ENCODE measurements around the gene ITGB3BP.

The ITGB3BP gene

DNA sequence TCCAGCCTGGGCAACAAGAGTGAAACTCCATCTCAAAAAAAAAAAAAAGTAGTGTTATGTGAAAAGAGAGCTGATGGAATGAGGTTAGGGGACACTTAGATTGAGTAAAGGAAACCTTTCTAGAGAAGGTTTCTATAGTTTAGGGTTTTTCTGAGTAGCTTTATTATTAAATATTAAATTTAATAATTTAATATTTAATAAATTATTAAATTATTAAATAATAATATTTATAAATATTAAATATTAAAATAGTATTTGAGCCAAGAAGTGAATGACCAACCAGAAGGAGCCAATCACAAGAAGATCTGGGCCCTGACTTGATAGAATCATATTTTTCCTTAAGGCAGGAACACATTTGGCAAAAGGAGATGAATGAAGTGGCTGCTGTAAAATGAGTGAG, 104.9 kb downstream of the ITGB3BP start:
- no peak for DNase-seq (ENCODE audit: low read depth in 2 of 2)

DNA sequence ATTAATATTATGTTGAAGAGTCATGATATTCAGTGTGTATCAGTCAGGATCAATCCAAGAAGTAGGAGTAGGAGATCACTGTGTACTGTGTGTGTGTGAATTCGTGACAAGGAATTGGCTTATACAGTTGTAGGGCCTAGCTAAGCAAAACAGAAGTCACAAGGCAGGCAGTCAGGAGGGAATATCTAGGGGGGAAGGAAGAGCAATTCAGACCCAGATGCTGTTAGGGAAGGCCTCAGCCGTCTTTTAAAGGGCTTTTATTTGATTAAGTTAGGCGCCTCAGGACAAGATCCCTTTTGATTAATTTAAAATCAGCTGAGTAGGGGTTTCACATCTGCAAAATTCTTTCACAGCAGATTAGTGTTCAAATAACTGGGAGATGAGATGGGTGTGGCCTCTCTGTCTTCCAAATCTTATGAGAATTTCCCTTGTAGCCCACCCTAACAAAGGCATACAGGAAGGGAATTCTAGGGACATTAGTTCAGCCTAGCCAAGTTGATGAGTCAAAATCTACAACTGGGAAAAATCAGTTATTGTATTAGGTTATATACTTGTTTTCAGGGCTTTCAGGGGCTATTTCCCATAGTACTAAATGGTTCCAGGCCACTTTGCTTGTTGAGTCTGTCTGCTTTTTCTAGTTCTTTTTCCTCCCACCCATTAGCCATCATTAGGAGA, 108.2 kb downstream of the ITGB3BP start:
- DNase-seq (ENCODE audit: low read depth in 2 of 2), result no peak

DNA sequence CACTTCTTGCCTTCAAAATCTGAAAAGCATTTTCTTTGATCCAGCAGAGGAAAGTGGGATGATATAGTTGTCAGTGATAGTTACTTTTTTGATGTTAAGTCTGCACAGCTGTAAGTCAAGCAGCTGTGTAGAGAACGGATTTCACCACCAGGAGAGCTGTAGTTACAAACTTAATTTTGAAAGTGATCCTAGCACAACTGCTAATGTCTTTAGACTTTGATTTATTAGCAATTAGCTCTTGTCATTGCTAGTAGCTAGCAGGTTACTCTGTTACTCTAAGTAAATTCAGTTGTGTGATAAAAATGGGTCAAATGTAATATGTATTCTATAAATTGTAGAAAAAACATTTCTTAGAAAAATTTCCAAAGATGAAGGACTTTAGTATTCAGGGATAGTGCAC, 109.6 kb downstream of the ITGB3BP start:
- DNase-seq (ENCODE audit: low read depth in 2 of 2), result no peak

DNA sequence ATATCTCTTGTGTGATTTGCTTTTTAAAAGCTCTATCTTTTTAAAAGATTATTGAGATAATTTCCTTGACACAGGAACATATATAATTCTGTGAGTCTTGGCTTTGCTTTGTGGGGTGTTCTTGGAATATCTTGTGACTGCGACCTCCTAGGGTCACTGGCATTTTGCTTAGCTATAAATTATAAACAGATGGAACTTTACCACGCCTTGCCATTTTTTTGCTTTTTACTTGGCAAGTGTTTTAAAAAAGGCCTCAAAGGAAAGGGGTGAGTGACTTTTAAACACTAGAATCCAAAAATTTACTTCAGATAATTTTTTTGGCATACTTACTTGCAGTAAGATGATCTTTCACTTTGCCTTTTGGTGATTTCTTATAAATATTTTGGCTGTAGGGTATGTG, 112.0 kb downstream of the ITGB3BP start:
- DNase-seq (ENCODE audit: low read depth in 2 of 2), result no peak

DNA sequence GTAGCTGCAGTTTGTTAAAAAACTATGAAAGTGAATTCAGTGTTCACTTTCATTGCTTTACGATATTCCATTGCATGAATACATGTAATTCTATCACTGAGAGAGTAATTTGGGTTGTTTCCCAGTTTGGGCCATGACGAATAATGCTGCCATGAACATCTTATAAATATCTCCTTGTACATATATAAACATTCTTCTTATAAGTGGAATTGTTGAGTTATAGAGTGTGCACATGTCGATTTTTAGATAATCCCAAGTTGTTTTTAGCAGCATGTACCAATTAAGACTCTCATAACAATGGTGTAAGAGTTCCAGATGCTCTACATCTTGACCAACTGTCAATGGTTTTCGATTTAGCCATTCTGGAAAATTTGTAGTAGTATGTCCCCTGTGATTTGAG, 114.7 kb downstream of the ITGB3BP start:
- no peak for DNase-seq (ENCODE audit: low read depth in 2 of 2)

DNA sequence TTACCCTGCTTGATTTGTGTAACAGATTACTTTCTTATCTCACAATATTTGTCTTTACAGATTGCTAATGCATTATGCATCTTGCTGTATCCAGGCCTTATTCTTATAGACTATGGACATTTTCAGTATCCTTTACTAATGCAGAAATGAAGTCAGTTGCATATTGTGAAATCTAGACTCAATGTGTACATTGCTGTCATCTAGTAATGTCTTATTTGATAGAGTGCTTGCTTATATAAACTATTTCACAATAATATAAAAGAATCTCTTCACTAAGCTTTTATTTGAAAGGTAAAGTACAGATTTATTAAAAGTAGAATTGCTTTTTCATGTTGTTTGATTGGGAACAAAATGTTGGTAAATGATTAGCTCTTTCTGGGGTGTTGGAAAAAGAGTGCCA, 116.0 kb downstream of the ITGB3BP start:
- DNase-seq (ENCODE audit: low read depth in 2 of 2), result no peak

DNA sequence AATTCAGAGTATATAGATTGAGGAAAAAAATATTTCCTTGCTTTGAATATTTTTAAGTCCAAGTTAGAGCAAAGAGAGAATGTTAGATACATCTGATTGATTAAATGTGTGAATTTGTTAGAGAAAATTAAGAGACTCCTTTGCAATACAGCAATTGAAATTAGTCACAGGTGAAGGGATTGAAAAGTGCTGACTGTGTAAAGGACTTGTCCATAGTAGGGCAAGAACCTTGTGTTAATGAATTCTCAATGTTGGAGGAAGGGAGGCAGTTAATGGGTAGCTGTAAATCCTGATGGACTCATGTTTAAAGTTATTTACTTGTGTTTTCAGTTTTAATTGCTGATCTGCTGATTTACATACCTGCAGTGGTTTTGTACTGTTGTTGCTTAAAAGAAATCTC, 117.0 kb downstream of the ITGB3BP start:
- DNase-seq (ENCODE audit: low read depth in 2 of 2), result no peak

DNA sequence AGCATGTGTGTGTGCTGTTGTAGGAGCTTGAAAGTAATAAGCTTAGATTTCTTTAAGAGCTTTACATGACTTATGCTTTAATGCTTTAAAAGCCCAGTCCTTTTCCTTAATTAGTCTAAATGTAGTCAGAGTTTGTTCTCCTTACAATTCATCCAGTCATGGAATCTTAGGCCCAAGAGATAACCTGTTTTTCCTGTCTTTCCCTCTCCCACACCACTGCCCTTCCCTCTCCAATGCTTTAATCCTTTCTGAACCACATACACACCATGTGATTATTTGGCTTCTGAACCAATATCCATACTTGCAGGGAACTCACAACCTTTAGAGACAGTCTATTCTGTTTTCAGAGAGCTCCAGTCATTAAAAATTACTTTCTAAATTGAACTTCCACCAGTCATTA, 118.0 kb downstream of the ITGB3BP start:
- no peak for DNase-seq (ENCODE audit: low read depth in 2 of 2)

DNA sequence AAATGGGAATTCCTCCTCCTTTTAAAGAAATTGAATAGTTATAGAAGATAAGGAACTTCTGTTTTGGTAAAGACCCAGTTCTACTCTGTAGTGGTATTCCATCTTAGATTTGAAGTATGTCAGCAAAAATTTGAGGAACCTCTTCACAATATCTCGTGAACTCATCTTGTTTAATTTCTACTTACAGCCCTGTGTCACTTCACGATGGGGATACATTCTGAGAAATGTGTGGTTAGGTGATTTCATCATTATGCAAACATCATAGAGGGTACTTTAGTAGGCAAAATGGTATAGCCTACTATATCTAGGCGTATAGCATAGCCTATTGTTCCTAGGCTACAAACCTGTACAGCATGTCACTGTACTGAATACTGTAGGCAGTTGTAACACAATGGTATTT, 119.6 kb downstream of the ITGB3BP start:
- DNase-seq (ENCODE audit: low read depth in 2 of 2), result no peak

DNA sequence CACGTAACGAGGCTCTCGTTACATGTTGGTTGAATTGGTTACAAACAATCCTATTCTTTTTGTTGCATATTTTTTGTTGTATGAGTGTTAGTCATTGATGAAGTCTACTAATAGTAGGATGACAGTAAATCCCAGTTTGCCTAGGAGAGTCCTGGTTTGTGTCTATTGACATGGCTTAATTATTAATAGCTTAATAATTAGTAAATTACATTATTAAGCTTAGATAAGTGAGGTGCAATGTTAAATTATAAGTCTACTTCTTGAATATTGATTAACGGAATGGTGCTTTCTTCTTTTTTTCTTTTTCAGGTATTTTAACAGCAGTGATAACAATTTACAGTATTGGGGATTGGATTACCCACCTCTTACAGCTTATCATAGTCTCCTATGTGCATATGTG, 121.1 kb downstream of the ITGB3BP start:
- DNase-seq (ENCODE audit: low read depth in 2 of 2), result no peak
